WTC11 (cell line): ENCODE data around the gene KIF21A.

ENCODE experiments used
- CBFB ChIP-seq: sonication (generic); formaldehyde crosslinking; IDR thresholded peaks from 2 replicates; pipeline ENCODE4 v1.8.1; 2022; ENCODE audit warnings: mild to moderate bottlenecking, low read depth, missing genetic modification reagents
- ELF4 ChIP-seq: sonication (generic); formaldehyde crosslinking; IDR thresholded peaks from 2 replicates; pipeline ENCODE4 v1.8.1; 2022; ENCODE audit warnings: low read depth, mild to moderate bottlenecking, moderate library complexity, missing genetic modification reagents
- FOXJ3 ChIP-seq: sonication (generic); formaldehyde crosslinking; IDR thresholded peaks from 2 replicates; pipeline ENCODE4 v1.9.0; 2021; ENCODE audit warnings: missing genetic modification reagents, mild to moderate bottlenecking, borderline replicate concordance
- JUN ChIP-seq: sonication (generic); formaldehyde crosslinking; IDR thresholded peaks from 2 replicates; pipeline ENCODE4 v1.8.0; 2023; ENCODE audit warnings: mild to moderate bottlenecking, missing genetic modification reagents
- NFYB ChIP-seq: sonication (generic); formaldehyde crosslinking; conservative IDR thresholded peaks from 2 replicates; pipeline ENCODE4 v1.8.0; 2022; ENCODE audit warnings: low read depth, missing genetic modification reagents
- SP1 ChIP-seq: sonication (generic); formaldehyde crosslinking; conservative IDR thresholded peaks from 2 replicates; pipeline ENCODE4 v1.8.1; 2022; ENCODE audit warnings: missing genetic modification reagents
- ZBTB21 ChIP-seq: sonication (generic); formaldehyde crosslinking; IDR thresholded peaks from 2 replicates; pipeline ENCODE4 v1.8.1; 2023; ENCODE audit warnings: mild to moderate bottlenecking, missing genetic modification reagents, borderline replicate concordance
- TF ChIP-seq, protein P1 (sequence below): fragments of 200-600 bp; IDR thresholded peaks from 2 replicates; pipeline ENCODE4 v1.8.0; 2022; ENCODE audit warnings: antibody characterized with exemption
- TF ChIP-seq, protein P2 (sequence below): sonication (generic); formaldehyde crosslinking; IDR thresholded peaks from 2 replicates; pipeline ENCODE4 v1.8.0; 2022; ENCODE audit warnings: mild to moderate bottlenecking, missing genetic modification reagents
- TF ChIP-seq, protein P3 (sequence below): sonication (generic); formaldehyde crosslinking; IDR thresholded peaks from 2 replicates; pipeline ENCODE4 v1.8.1; 2023; ENCODE audit warnings: mild to moderate bottlenecking, missing genetic modification reagents, moderate library complexity
- TF ChIP-seq, protein P4 (sequence below): fragments of 250-450 bp; sonication (Bioruptor Pico); IDR thresholded peaks from 2 replicates; pipeline ENCODE4 v2.1.2; 2022; ENCODE audit warnings: mild to moderate bottlenecking, moderate library complexity
- TF ChIP-seq, protein P5 (sequence below): sonication (generic); formaldehyde crosslinking; IDR thresholded peaks from 2 replicates; pipeline ENCODE4 v1.8.1; 2022; ENCODE audit warnings: missing genetic modification reagents, borderline replicate concordance
- TF ChIP-seq, protein P6 (sequence below): sonication (generic); formaldehyde crosslinking; IDR thresholded peaks from 2 replicates; pipeline ENCODE4 v1.8.1; 2022; ENCODE audit warnings: mild to moderate bottlenecking, moderate library complexity, missing genetic modification reagents
- TF ChIP-seq, protein P7 (sequence below): sonication (generic); formaldehyde crosslinking; conservative IDR thresholded peaks from 2 replicates; pipeline ENCODE4 v1.8.1; 2022; ENCODE audit warnings: mild to moderate bottlenecking, missing genetic modification reagents

DNA sequence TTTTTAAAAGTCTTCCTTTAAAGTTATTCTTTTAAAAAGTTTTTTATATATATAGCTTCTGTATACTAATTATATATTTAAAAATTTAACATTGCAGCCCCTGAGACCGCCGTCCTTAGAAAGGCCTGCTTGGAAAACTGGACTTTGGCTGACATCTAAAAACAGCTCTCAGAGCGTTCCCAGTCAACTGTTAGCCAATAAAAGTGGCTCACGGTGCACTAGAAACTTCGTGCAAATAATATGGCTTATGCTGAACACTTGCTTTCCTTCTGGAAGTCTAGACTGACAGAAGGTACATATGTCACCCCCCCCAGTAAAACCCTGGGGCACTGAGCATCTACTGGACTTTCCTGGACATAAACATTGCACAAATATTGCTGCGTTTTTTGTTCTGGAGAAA is 115.0 kb downstream of the KIF21A start:
- TF ChIP-seq ZBTB21 (CRISPR knock-in tag) (no peak), ELF4 (CRISPR knock-in tag) (no peak), FOXJ3 (CRISPR knock-in tag) (no peak), CBFB (CRISPR knock-in tag) (no peak), NFYB (no peak), JUN (no peak), SP1 (CRISPR knock-in tag) (no peak)
- TF ChIP-seq, protein P1, sequence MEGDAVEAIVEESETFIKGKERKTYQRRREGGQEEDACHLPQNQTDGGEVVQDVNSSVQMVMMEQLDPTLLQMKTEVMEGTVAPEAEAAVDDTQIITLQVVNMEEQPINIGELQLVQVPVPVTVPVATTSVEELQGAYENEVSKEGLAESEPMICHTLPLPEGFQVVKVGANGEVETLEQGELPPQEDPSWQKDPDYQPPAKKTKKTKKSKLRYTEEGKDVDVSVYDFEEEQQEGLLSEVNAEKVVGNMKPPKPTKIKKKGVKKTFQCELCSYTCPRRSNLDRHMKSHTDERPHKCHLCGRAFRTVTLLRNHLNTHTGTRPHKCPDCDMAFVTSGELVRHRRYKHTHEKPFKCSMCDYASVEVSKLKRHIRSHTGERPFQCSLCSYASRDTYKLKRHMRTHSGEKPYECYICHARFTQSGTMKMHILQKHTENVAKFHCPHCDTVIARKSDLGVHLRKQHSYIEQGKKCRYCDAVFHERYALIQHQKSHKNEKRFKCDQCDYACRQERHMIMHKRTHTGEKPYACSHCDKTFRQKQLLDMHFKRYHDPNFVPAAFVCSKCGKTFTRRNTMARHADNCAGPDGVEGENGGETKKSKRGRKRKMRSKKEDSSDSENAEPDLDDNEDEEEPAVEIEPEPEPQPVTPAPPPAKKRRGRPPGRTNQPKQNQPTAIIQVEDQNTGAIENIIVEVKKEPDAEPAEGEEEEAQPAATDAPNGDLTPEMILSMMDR = no peak
- TF ChIP-seq, protein P2, sequence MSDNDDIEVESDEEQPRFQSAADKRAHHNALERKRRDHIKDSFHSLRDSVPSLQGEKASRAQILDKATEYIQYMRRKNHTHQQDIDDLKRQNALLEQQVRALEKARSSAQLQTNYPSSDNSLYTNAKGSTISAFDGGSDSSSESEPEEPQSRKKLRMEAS (CRISPR knock-in tag) = no peak
- TF ChIP-seq, protein P3, sequence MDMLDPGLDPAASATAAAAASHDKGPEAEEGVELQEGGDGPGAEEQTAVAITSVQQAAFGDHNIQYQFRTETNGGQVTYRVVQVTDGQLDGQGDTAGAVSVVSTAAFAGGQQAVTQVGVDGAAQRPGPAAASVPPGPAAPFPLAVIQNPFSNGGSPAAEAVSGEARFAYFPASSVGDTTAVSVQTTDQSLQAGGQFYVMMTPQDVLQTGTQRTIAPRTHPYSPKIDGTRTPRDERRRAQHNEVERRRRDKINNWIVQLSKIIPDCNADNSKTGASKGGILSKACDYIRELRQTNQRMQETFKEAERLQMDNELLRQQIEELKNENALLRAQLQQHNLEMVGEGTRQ (CRISPR knock-in tag) = no peak
- TF ChIP-seq, protein P4, sequence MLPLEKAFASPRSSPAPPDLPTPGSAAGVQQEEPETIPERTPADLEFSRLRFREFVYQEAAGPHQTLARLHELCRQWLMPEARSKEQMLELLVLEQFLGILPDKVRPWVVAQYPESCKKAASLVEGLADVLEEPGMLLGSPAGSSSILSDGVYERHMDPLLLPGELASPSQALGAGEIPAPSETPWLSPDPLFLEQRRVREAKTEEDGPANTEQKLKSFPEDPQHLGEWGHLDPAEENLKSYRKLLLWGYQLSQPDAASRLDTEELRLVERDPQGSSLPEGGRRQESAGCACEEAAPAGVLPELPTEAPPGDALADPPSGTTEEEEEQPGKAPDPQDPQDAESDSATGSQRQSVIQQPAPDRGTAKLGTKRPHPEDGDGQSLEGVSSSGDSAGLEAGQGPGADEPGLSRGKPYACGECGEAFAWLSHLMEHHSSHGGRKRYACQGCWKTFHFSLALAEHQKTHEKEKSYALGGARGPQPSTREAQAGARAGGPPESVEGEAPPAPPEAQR = no peak
- TF ChIP-seq, protein P5, sequence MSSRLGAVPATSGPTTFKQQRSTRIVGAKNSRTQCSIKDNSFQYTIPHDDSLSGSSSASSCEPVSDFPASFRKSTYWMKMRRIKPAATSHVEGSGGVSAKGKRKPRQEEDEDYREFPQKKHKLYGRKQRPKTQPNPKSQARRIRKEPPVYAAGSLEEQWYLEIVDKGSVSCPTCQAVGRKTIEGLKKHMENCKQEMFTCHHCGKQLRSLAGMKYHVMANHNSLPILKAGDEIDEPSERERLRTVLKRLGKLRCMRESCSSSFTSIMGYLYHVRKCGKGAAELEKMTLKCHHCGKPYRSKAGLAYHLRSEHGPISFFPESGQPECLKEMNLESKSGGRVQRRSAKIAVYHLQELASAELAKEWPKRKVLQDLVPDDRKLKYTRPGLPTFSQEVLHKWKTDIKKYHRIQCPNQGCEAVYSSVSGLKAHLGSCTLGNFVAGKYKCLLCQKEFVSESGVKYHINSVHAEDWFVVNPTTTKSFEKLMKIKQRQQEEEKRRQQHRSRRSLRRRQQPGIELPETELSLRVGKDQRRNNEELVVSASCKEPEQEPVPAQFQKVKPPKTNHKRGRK (CRISPR knock-in tag) = no peak
- TF ChIP-seq, protein P6, sequence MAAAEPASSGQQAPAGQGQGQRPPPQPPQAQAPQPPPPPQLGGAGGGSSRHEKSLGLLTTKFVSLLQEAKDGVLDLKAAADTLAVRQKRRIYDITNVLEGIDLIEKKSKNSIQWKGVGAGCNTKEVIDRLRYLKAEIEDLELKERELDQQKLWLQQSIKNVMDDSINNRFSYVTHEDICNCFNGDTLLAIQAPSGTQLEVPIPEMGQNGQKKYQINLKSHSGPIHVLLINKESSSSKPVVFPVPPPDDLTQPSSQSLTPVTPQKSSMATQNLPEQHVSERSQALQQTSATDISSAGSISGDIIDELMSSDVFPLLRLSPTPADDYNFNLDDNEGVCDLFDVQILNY (CRISPR knock-in tag) = no peak
- TF ChIP-seq, protein P7, sequence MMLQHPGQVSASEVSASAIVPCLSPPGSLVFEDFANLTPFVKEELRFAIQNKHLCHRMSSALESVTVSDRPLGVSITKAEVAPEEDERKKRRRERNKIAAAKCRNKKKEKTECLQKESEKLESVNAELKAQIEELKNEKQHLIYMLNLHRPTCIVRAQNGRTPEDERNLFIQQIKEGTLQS (CRISPR knock-in tag) = no peak
